COLO829 (cell line): ENCODE data around the gene GPR160.
A peak's percentile ranks its signal among the peaks of the same experiment; 100 is the strongest.
"Not testable (repeated sequence)": the region's sequence is repeated elsewhere in the genome, so short reads cannot be mapped to it uniquely, and the experiment has no call there.

Source experiments
- DNase-seq: peaks from one replicate; pipeline ENCODE4 v3.0.0; 2012; ENCODE audit warnings: low spot score

GPR160 gene, protein sequence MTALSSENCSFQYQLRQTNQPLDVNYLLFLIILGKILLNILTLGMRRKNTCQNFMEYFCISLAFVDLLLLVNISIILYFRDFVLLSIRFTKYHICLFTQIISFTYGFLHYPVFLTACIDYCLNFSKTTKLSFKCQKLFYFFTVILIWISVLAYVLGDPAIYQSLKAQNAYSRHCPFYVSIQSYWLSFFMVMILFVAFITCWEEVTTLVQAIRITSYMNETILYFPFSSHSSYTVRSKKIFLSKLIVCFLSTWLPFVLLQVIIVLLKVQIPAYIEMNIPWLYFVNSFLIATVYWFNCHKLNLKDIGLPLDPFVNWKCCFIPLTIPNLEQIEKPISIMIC

DNA sequence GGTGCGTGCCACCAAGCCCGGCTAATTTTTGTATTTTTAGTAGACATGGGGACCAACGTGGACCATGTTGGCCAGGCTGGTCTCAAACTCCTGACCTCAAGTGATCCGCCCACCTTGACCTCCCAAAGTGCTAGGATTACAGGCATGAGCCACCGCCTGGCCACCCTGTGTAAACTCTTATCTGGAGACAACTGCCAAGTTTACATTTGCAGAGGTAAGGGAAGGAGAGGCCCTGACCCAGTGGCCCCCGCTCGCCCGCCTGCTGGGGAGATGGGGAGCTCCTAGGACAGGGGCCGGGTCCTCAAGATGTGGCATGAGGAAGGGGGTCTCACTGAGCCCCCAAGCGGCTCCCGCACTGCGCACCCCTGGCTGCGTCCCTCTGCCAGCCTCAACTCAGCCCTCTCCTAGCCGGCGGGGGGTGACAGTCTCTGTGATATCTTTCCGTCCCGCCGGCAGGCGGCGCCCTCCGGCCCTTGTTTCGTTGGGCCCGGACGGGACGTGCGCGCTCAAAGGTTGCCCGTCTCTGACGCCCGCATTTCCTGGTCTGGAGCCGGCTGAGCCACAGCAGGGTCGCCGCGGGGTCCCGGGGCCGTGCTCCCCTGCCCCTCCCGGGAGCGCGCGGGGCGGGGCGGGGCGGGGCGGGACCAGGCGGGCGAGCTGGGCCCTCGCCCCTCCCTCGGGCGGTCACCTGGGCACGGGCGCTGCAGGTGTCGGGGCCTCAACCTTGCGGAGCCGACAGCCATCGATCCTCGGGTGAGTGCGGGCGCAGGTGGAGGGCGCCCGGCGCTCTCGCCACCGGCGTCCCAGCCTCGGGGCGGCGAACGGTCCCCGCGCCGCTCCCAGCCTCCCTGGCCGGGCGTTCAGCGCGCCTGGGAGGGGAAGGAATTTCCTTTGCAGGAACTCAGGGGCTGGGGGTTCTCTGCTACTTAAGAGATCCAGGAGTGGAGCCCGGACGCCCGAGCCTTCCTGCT, at the start of gene GPR160:
Gene GPR160 (plus strand): TSS at position 533 of the 971 bp plus-strand sequence. CDS start 45,978 bp downstream, outside the sequence.
- DNase-seq: peak; percentile 34

GRCh38 chr3:169990431-169990830, 47.4 kb upstream of the GPR160 start:
- DNase-seq: no peak

- no peak for DNase-seq
These were observed 45.6 kb upstream of the GPR160 start for GRCh38 chr3:169992156-169992555.

GRCh38 chr3:169992781-169993180, 45.0 kb upstream of the GPR160 start:
- no peak for DNase-seq

DNA sequence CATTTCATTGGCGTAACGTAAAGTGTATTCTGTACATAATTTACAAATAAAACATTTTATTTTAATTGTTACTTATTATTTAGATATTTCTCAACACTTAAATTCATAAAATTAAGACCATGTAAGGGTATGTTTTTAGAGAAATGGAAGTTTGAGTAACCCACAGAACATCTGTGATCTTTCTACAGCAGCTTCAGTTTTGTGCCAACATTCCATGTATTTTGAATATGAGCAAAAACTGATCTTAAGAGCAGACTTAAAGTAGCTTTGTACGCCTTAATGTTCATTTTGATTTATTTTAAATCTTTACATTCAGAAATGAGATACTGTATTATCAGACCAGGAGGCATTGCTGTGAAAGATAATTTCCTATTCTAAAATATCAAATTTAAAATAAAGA, 44.0 kb upstream of the GPR160 start:
- no peak for DNase-seq

DNA sequence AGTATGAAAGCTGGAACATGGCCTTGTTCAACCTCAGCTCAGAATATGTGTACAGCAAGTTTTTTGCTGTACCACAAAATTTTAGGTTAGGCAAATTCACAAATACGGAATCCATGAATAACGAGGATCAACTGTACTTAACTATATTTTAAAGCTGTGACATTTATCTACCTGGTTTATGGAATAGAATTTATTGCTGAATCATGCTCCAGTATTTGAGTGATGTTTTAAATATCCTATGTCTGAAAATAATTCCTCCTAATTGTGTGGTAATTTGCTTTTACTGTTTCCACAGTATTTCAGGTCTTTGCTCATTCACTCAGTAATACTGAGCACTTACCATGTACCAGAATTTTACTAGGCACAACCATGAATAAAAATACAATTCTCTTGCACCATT, 41.7 kb upstream of the GPR160 start:
- no peak for DNase-seq

DNA sequence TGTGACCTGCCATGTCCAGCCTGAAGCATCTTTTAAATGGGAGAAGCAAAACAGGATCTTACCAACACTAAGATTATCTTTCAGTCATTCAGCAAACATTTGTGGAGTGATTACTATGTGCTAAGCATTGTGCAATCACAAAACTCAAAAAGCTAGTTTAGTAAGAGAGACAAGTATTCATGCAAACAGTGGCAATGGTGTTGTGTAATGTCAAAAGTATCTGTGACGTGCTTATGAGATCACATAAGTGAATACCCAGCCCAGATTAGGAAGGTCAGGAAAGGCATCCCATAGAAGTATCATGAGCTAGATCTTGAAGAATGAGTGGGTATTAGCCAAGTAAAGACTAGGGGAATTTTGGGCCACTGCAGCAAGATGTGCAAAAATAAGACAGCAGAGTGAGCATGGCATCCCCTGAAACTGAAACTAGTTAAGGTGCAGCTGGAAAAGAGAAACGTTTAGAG, 39.1 kb upstream of the GPR160 start:
- no peak for DNase-seq

GRCh38 chr3:169999433-169999832, 38.4 kb upstream of the GPR160 start:
- DNase-seq: no peak

GRCh38 chr3:170000051-170000450, 37.7 kb upstream of the GPR160 start:
- no peak for DNase-seq

DNA sequence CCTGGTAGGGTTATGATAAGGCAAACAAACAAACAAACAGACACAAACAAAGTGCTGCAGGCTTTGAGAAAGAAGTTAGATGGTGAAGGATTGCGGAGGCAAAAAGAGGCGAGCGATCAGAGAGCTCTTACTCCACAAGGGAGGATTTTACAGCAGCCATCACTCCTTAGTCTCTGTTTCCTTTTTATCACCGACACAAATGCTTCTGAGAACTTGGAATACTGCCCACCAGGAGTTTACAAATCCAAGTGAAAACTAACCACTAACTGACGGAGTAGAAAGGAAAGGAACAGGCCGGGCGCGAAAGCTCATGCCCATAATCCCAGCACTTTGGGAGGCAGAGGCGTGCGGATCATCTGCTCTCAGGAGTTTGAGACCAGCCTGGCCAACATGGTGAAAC, 35.6 kb upstream of the GPR160 start:
- DNase-seq: no peak

DNA sequence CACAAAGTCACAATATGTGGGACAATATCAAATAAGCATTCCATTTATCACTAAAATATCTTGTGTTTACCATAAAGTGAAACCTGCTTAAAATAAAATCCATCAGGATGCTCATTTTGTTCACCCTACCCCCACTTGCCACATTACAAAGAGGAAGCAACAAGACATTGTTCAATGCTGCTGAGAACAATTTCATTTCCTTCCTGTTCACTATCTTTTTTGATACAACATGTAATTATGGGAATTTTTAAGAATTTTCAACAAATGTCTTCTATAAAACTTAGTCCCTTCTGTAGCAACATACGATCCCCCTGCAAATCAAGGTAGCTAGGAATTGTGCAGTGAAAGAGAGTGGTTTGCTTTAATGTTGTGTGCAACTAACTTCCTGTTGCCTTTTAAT, 34.9 kb upstream of the GPR160 start:
- no peak for DNase-seq

- peak; percentile 68 for DNase-seq
These were observed 33.9 kb upstream of the GPR160 start for GRCh38 chr3:170003881-170004356.

GRCh38 chr3:170007031-170007663, 30.6 kb upstream of the GPR160 start:
- DNase-seq: no peak

GRCh38 chr3:170010498-170010897, 27.3 kb upstream of the GPR160 start:
- no peak for DNase-seq

DNA sequence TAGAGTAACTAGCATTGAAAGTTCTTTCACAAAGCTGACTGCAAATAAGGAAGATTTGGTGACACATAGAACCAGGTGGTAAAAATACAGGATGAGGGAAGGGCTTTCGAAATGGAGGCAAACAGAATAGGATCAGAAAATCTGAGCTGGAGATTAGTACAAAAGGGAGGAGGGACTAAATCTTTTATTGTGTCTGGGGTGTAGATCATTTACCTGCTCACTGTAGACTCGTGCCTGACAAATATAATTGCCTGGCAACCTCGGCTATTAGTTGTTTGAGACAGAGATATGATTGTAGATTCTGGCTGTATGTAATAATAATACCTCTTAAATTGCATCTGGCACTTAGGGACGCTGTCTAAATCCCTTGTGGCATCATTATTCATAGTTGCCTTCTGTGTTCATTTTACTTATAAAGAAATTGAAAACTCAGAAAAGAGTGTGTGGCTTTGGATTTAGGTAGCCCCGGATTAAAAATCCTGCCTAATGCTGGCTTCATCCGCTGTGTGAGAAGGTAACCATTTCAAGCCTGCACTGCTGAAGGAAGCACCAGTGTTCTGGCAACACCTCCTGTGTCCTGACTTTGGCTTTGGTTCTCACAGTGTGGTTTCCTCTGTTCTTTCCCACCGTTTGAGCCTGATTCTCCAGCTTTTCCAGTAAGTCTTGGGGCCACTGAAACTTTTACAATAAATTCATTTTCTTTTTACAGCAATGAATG, 25.0 kb upstream of the GPR160 start:
- no peak for DNase-seq

DNA sequence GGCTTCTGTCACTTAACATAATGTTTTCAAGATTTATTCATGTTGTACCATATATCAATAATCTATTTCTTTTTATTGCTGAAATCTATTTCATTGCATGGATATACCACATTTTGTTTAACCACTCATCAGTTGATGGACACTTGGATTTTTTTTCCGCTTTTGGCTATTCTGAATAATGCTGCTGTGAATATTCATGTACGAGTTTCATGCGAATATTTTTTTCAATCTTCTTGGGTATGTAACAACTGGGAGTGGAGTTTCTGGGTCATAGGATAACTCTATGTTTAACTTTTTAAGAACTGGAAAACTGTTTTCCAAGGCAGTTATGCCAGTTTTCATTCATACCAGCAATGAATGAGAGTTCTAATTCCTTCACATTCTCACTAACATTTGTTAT, 21.7 kb upstream of the GPR160 start:
- DNase-seq: no peak

DNA sequence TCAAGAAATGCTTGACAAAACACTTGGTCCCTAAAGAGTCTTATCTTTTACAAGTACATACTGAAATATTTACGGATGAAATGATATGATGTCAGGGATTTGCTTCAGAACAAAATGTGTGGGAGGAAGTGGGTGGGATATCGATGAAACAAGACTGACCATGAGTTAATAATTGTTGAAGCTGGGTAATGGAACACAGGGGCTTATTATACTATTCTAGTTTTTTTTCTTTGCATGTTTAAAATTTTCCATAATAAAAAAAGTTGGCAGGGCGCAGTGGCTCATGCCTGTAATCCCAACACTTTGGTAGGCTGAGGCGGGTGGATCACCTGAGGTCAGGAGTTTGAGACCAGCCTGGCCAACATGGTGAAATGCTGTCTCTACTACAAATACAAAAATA, 18.5 kb upstream of the GPR160 start:
- DNase-seq: not testable (repeated sequence)

GRCh38 chr3:170021083-170021482, 16.7 kb upstream of the GPR160 start:
- DNase-seq: no peak

DNA sequence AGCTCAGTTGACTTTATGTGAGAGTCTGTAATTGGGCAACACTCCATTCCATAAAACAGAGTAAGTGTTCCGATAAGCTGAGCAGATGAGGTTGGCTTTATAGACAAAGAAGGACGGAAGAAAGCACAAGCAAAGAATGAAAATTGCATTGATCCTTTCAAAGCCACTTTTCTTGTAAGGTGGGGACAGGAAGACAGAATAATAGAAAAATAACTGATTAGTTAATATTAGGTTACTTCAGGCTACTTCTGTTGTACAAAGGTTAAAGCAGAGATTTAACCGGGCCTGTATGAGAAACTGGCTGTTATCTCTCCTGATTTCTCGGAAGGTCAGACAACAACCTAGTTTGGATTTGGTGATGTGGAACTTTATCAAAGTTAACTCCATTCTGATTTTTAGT, 15.5 kb upstream of the GPR160 start:
- no peak for DNase-seq

DNA sequence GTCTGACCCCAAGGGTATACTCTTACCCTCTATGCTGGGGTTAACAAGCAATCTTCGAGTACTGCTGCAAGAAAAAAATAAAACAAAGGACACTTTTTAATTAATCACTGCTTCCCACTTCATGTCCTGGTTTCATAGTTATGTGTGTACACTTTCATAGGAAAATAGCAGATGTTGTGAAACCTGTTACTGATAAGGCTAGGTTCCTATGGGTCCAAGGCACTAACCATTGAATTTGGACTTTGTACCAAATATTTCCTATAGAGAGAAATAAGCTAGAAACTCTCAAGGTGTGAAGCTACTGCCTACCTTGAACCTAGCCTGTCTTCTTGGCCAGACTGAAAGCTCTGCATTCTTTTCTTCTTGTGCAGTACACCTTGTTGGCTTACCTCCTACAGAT, 14.6 kb upstream of the GPR160 start:
- DNase-seq: no peak

DNA sequence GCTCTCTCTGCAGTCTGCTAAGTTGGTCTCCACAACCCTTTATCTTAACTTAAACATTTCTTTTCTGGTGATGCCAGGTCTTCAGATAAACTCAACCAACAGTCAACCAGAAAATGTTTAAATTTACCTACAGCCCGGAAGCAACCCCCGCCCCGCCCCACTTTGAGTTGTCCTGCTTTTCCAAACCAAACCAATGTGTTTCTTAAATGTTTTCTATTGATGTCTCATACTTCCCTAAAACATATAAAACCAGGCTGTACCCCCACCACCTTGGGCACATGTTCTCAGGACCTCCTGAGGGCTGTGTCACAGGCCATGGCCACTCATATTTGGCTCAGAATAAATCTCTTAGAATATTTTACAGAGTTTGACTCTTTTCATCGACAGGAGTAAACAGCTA, 13.2 kb upstream of the GPR160 start:
- DNase-seq: no peak
